Measurements from ENCODE around the gene MKLN1. TPM values are rescaled to one million over a fixed set of nuclear protein-coding genes. Genes with fewer than 3 reads are reported as not detected.
"Not testable (repeated sequence)": the region's sequence is repeated elsewhere in the genome, so short reads cannot be mapped to it uniquely, and the experiment has no call there.

The MKLN1 gene
- total RNA-seq, 1 donor from 2014 or later: 44.9 TPM

DNA sequence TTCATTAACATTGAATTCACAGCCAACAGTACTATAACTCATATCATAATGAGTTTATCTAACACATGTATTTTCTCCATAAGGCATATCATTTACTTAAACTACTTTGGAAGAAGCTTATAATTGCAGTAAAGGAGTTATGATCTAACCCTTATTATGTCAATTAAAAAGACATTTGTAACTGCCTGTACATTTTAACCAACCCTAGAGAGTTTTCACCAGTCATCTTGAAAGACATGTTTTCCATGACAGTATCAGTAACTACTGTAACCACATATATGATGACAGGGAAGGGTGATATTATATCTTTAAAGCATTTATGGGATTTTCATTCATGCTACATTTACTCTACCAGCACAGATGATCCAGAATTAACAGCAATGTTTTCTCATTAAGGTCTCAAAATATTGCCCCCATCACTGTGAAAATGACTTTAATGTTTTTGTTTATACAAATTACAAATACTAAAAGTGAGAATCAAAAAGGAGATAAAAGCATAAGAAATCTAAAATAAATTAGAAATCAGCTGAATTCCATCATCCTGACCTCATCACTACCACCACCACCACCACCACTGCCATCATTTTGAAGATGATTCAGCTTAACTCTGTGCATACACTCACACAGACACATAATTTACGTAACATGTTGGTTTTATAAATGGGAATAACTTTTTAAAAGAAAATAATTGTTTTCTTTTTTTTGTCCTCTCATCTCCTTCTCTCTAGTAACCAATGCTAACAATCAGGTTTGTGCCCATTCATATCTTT lies 53.6 kb downstream of the MKLN1 start:
- intact Hi-C loops (cut with micrococcal nuclease): no loop called here
- no peak for DNase-seq
- no peak for ATAC-seq

DNA sequence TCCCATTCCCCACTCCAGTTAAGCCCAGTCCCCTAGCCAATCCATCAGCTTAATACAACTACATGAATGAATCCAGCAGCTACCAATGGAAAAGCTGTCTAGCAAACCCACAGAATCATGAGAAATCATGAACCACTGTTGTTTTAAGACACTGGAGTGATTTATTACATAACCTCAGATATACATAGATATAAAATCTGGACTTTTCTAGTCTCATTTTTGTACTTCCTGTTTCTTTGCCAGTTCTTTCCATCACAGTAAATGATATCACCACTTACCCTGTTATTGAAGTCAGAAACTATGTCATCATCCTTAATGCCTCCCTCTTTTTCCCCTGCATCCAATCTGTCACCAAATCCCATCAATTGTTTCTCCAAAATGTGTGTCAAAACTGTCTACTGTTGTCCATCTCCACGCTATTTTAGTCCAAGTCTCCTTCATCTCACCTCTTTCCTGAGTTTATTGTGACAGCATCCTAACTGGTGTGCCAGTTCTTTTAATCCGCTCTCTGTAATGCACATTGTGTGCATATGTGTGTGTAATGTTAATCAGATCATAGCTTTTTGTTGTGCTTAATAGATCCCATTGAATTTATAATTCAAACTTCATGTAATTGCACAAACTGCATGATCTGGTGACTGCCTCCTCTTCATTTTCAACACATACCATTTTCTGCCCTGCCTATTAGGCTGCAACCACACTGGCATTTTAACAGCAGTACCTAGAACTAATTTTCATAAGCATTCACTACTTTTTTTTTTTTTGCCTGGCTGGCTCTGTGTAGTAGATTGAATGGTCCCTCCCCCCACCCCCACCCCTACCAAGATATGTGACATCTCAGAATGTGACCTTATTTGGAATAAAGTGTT lies 56.0 kb downstream of the MKLN1 start:
- no peak for ATAC-seq
- no peak for DNase-seq
- intact Hi-C loops (cut with micrococcal nuclease): no loop called here

DNA sequence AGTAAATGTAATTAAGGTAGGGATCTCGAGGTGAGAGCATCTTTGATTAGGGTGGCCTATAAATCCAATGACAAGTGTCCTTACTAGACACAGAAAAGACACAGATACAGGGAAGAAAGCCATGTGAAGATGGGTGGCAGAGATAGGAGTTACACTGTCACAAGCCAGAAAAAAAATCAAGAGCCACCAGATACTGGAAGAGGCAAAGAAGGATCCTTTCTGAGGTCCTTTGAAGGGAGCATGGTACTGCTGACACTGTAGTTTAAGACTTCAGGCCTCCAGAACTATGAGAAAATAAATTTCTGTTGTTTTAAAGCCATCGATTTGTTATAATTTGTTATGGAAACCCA lies 56.6 kb downstream of the MKLN1 start:
- ATAC-seq: no peak
- no peak for DNase-seq
- intact Hi-C loops (cut with micrococcal nuclease): no loop called here

DNA sequence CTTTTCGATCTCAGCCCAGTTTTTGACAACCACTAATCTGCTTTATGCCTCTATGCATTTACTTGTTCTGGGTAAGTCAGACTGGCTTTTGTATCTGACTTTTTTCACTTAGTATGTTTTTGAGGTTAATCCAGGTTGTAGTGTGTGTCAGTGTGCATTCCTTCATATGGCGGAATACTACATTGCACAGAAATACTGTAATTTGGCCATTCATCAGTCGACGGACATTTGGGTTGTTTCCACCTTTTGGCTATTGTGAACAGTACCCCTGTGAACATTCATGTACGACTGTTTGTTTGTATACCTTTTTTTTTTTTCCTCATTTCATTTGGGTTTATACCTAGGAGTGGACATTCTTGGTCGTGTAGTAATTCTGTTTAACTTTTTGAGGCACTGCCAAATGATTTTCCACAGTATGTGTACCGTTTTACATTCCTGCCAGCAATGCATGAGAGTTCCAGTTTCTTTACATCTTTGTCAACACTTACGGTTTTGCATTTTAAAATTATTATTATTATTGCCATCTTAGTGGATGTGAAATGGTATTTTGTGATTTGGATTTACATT lies 57.4 kb downstream of the MKLN1 start:
- no peak for ATAC-seq
- intact Hi-C loops (cut with micrococcal nuclease): no loop called here
- no peak for DNase-seq

DNA sequence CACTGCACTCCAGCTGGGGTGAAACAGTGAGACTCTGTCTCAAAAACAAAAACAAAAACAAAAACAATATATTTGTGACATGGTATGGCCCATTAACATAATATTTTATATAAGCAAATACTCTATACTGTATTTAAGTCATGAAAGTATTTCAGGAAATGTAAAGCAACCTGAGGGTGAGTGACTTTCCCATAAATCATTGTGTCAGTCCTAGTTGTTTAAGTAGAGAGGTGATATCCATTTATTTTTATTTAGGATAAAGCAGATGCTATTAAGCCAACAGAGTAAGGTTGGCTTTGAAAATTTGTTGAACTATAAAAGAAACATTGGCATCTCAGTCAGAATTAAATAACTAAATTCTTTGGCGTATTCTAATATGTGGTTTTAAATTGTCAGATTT lies 60.5 kb downstream of the MKLN1 start:
- intact Hi-C loops (cut with micrococcal nuclease): no loop called here

DNA sequence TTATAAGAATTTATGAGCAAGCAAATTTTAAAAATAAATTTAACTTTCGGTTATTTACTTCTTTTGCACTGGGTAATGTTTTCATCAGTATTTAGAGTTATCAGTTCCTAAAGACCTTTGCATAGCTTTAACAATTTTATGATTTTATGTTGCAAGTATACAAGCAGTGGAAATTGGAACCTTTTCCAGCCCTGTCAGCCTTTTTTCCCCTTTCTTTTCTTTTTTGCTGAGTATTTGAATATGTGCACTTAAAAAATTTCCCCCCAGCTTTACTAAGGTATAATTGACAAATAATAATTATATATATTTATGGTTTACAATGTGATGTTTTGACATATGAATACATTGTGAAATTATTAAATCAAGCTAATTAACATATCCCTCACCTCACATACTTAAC lies 62.6 kb downstream of the MKLN1 start:
- DNase-seq (no peak), ATAC-seq (no peak)
- intact Hi-C loops (cut with micrococcal nuclease): no loop called here

More for the DNA sequence above, 60.5 kb downstream of the MKLN1 start:
- DNase-seq: no peak
- no peak for ATAC-seq

DNA sequence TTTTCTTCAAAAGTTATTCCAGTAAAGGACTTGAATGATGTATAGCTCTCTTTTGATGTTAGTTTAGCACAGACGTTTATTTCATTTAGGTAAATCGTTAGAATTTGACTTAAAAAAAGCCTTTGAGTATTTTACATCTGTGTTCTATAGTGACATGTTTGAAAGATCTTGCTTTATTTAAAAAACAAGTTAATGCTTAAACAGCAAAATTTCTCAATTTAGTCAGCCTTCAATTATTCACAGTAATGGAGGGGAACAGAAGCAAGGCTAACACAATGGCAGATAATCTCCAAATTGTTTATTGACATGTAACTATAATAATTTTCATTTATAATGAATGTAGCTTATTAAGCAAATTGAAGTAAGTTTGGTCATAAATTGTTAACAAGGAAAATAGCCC lies 63.5 kb downstream of the MKLN1 start:
- no peak for ATAC-seq
- DNase-seq: no peak
- intact Hi-C loops (cut with micrococcal nuclease): no loop called here

DNA sequence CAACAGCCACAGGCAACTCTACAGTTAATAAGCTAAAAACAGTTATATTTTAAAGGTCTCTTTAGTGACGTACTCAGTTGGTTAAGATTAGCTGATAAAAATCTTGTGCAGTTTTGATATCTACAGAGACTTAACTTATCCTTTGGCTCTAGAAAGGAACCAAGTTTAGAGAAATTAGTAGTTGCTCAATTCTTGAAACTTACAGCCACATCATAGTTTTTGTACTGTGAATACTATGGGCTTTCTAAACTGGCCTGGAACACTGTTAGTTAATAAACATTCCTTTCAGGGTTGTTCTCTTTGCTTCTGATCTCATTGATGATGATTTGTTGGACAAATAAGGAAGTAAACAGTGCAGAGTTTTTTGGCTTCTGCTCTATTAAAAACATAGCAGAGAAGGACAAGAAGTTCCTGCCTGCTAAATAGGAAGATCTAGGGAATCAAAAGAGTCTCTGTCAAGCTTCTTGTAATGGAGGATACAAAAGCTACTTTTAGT lies 73.1 kb downstream of the MKLN1 start:
- intact Hi-C loops (cut with micrococcal nuclease): no loop called here
- ATAC-seq: peak; percentile 74
- no peak for DNase-seq

DNA sequence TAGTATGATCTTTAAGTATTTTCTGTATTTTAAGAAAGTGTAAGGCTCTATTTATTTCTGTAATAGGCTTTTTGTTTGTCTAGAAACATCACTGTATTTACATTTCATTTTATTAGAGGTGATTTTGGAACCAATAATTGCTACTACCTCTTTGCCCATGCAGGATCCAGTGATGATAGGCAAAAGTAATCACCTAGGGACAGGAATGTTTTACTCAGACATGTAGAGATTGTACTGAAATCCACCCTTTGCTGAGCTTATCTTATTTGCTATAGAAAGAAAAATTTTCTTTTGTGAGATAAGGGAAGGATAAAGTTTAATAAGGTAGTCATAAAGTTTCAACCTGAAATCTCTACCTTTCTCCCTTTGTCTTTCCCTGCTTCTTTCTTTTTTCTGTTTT lies 73.5 kb downstream of the MKLN1 start:
- intact Hi-C loops (cut with micrococcal nuclease): no loop called here
- DNase-seq (no peak), ATAC-seq (no peak)

DNA sequence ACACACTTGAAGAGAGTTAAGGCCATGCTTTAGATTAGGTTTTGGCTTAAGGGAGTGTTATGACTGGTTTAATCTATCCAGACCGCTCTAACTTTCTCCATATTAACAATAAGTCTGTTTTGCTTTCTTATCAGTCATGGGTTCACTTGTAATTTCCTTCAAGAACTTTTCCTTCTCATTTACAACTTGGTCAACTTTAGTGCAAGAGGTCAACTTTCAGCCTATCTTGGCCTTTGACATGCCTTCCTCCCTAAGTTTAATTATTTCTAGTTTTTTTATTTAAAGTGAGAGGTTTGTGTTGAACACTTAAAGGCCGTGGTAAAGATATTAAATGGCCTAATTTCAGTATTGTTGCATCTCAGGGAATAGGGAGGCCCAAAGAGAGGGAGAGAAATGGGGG lies 75.6 kb downstream of the MKLN1 start:
- intact Hi-C loops (cut with micrococcal nuclease): no loop called here
- DNase-seq (no peak), ATAC-seq (no peak)

DNA sequence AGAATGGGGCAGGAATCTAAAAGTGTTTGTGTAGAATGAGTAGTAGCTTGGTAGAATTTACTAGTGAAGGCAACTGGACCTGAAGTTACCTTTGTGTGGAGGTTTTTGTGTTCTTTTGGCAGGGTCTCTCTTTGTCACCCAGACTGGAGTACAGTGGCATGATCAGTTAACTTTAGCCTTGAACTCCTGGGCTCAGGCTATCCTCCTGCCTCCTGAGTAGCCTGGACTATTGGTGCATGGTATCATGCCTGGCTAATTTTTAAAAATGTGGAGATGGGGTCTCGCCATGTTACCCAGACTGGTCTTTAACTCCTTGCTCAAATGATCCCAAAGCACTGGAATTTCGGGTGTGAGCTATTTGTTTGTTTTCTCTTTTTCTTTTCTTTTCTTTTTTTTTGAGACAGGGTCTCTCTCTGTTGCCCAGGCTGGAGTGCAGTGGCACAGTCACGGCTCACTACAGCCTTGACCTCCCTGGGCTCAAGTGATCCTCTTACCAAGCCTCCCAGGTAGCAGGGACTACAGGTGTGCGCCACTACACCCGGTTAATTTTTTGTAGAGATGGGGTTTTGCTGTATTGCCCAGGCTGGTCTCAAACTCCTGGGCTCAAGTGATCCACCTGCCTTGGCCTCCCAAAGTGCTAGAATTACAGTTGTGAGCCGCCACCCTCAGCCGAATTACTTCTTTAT lies 76.7 kb downstream of the MKLN1 start:
- ATAC-seq (no peak), DNase-seq (no peak)
- intact Hi-C loops (cut with micrococcal nuclease): no loop called here

DNA sequence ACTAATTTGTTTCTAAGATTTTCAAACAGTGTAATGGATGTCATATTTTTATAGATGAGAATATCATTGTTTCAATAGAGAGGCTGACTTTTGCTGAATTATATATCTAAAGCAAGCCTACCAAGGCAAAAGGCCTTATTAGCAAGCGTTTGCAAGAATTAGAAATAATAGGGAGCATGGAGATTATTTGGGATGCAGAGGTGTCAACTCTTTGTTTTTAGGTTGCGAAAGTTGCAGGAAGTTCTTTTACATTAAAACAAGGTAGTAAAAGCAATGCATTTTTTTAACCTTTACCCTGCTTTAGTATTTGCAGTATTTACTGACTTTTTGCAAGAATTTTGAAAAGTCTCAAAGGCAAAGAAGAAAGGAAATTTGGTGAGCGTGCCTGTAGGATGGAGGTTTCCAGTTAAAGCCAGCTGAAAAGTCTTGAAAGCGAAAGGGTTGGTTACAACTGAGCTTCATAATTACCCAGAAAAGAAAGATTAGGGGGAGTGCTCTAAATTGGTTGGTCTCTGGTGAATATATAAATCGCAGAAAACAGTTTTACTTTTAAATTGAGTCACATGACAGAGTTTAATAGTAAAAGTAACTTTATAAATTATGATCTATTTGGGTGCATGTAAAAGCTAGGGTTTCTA lies 81.6 kb downstream of the MKLN1 start:
- intact Hi-C loops (cut with micrococcal nuclease): no loop called here
- no peak for ATAC-seq

DNA sequence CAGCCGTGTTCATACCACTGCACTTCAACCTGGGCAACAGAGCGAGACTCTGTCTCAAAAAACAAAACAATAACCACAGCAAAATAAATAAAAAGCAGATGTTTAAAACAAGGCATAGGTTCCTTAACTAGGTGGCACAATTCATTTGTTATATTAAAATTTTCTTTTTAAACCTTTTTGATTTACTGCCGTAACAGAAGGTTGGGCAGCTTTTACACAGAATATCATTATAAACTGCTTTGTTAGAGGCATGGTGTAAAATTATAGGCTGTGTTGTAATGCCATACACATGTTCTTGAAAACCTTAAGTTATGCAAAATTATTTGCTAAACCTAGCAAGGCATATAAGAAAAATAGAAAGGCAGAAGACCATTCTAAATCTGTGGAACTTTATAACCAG lies 84.4 kb downstream of the MKLN1 start:
- ATAC-seq (no peak), DNase-seq (no peak)
- intact Hi-C loops (cut with micrococcal nuclease): no loop called here

More for the DNA sequence above, 81.6 kb downstream of the MKLN1 start:
- DNase-seq: no peak

DNA sequence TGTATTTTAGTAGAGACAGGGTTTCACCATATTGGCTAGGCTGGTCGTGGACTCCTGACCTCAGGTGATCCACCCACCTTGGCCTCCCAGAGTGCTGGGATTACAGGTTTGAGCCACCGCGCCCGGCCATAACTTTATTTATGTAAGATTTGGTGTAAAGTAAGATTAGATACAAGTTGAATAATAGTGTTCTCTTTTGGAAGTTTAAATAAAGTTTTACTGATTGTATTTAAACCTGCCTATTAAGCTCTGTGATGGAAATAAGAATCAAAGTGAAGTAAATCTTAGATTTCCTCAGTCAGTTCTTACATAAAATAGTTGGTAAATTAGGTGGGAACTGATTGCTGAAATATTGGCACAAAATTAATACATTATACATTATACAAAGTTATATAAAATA lies 86.0 kb downstream of the MKLN1 start:
- ATAC-seq (no peak), DNase-seq (no peak)
- intact Hi-C loops (cut with micrococcal nuclease): no loop called here

DNA sequence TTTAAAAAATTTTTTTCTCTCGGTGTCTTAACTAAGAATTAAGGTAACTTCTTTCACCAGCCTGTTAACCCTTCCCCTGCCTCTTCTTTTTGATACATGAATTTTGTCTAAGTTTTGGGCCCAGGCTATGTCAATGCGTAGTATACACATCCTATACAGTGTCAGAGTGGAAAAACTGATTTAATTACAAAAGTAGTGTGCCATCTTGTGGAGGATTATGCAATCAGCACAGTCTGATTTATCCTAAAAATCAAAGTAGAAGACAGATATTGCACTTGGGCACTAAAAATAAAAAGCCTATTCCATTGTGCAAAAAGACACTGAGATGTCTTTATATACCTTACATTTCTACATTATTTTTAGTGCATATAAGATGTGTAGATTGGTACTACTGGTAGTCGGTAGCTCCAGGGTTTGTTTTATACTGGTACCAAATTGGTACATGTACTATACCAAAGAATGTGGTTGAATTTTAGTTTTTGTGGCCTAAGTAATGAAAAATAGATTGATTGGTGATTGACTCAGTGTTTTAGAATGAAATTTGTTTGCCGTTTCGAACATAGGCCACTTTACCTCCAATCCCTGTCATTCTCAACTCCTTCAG lies 96.6 kb downstream of the MKLN1 start:
- DNase-seq (no peak), ATAC-seq (peak; percentile 67)
- intact Hi-C loops (cut with micrococcal nuclease): loop anchor here (5.0 kb wide), 1 partner anchor 352 kb away; no protein-coding TSS in a partner anchor

DNA sequence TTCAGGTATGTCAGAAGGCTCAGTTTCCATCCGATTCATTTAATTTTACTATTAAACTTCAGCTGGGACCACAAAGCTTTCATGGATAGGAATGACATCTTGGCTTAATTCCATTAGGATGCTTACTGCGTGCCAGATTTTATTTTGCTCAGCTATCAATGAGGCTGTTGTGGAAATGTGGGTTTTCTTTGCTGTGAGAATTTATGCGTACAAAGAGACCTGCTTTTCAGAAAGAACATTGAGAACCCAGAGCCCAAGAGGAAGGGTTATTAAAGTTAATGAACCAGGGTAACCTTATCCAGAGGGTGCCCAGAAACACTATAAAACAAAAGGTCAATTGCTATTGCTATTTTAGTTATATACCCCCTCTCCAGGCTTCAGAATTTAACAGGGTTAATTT lies 98.3 kb downstream of the MKLN1 start:
- intact Hi-C loops (cut with micrococcal nuclease): no loop called here
- no peak for DNase-seq
- ATAC-seq: peak; percentile 76

DNA sequence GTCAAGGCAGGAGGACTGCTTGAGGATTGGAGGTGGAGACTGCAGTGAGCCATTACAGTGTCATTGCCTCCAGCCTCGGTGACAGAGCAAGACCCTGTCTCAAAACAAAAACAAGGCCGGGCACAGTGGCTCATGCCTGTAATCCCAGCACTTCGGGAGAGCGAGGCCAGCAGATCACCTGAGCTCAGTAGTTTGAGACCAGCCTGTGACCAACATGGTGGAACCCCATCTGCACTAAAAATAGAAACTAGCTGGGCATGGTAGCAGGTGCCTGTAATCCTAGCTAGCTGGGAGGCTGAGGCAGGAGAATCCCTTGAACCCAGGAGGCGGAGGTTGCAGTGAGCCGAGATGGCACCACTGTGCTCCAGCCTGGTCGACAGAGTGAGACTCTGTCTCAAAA lies 103.2 kb downstream of the MKLN1 start:
- DNase-seq; ATAC-seq; intact Hi-C loops (cut with micrococcal nuclease): not testable (repeated sequence)

DNA sequence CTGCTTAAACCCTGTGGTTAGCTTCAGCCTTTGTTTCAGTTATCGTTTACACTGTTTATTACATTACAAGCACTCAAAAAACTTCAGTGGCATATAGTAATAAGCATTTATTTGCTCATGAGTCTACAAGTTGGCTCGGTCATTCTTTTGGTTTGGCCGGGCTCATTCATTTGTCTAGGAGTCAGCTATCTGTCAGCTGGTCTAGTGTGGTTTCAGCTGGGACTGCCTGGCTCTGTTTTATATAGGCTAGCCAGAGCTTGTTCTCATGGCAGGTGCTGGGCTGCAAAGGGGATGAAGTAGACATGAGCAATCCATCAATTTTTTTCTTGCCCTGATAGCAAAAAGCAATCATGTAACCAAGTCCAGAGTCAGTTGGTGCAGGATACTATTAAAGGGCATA lies 103.6 kb downstream of the MKLN1 start:
- intact Hi-C loops (cut with micrococcal nuclease): no loop called here
- DNase-seq (peak; percentile 38), ATAC-seq (peak; percentile 94)

DNA sequence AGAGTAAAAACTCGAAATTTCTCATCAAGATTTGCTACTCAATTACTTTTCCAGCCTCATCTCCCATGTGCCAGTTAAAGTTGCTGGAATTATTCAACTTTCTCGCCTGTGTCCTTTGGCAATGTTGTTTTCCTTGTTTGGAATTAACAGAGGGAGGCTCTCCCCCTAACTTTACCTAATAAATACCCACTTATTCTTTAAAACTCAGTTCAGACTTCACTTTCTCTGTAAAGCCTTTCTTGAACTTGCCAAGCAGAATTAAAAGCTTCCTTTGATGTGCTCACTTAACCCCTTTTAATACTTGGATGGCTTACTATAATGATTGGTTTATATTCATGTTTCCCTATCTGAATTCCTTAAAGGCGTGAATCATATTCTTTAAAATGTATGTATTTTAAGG lies 104.1 kb downstream of the MKLN1 start:
- ATAC-seq: no peak
- intact Hi-C loops (cut with micrococcal nuclease): no loop called here
- no peak for DNase-seq

Measured in left ventricle myocardium superior (tissue), 1 donor.